HepG2 (cell line): ENCODE data around the gene NDUFS6. TPM values are rescaled to one million over a fixed set of nuclear protein-coding genes. Genes with fewer than 3 reads are reported as not detected.

ENCODE experiments used
- ARID2 ChIP-seq: sonication (generic); formaldehyde crosslinking; IDR thresholded peaks from 2 replicates; pipeline ENCODE4 v1.8.1; 2022; ENCODE audit warnings: mild to moderate bottlenecking, missing genetic modification reagents, borderline replicate concordance
- ZFP36L2 ChIP-seq: sonication (generic); formaldehyde crosslinking; IDR thresholded peaks from 2 replicates; pipeline ENCODE4 v1.4.0; 2020; ENCODE audit warnings: missing genetic modification reagents
- ZNF17 ChIP-seq: sonication (generic); formaldehyde crosslinking; IDR thresholded peaks from 2 replicates; pipeline ENCODE4 v1.5.0; 2020; ENCODE audit warnings: mild to moderate bottlenecking, missing genetic modification reagents
- ZNF24 ChIP-seq: fragments of 450-650 bp; IDR thresholded peaks from 2 replicates; pipeline ENCODE4 v1.6.1; 2017; ENCODE audit warnings: antibody characterized with exemption, mild to moderate bottlenecking
- ZNF746 ChIP-seq: sonication (generic); formaldehyde crosslinking; IDR thresholded peaks from 2 replicates; pipeline ENCODE4 v1.8.0; 2022; ENCODE audit warnings: mild to moderate bottlenecking, missing genetic modification reagents
- polyA plus RNA-seq, 8 experiments: library from polyadenylated mRNA; depleted of rRNA in 3 of 8; stranded (reverse) in 7 of 8; unstranded in 1 of 8; fragments of >200 nt; fragmentation: Illumina TruSeq in 4 of 8; extraction: Trizol in 4 of 8; gene quantifications; 2 replicates each; pipeline versions ENCODE4 v1.2.1 to v1.2.3, GENCODE V29; 2011 to 2016; ENCODE audit warnings: low read depth in 4 of 8, missing spikeins in 1 of 8, mixed read lengths in 1 of 8; ENCODE audit not compliant: insufficient read depth in 1 of 8
- total RNA-seq, 5 experiments: library from RNA; depleted of rRNA; stranded (reverse); fragments of >200 nt; fragmentation: Illumina TruSeq; extraction: Trizol; gene quantifications; 2 replicates each; pipeline ENCODE4 v1.2.3, GENCODE V29; 2016; ENCODE audit warnings: low read depth in 1 of 5
- TF ChIP-seq, protein P1 (sequence below): sonication (generic); formaldehyde crosslinking; IDR thresholded peaks from one replicate; pipeline ENCODE4 v1.5.1; 2020; ENCODE audit warnings: mild to moderate bottlenecking, missing genetic modification reagents; ENCODE audit errors: not compliant biosample characterization
- TF ChIP-seq, protein P2 (sequence below): sonication (generic); formaldehyde crosslinking; IDR thresholded peaks from 2 replicates; pipeline ENCODE4 v1.4.0; 2020; ENCODE audit warnings: missing genetic modification reagents, mild to moderate bottlenecking, borderline replicate concordance
- TF ChIP-seq, protein P3 (sequence below): sonication (generic); formaldehyde crosslinking; IDR thresholded peaks from 2 replicates; pipeline ENCODE4 v1.8.0; 2022; ENCODE audit warnings: mild to moderate bottlenecking, missing genetic modification reagents
- TF ChIP-seq, protein P4 (sequence below): sonication (generic); formaldehyde crosslinking; IDR thresholded peaks from 2 replicates; pipeline ENCODE4 v1.5.1; 2020; ENCODE audit warnings: missing genetic modification reagents, mild to moderate bottlenecking, borderline replicate concordance
- TF ChIP-seq, protein P5 (sequence below): sonication (generic); formaldehyde crosslinking; IDR thresholded peaks from 2 replicates; pipeline ENCODE4 v1.5.1; 2020; ENCODE audit warnings: mild to moderate bottlenecking, moderate library complexity, missing genetic modification reagents

The NDUFS6 gene
- total and polyA plus RNA-seq, 2 of the 13 experiments (the other 11 are each of a cell fraction or from before 2014, with no cell fraction given) = 23.7 to 50.4 TPM

DNA sequence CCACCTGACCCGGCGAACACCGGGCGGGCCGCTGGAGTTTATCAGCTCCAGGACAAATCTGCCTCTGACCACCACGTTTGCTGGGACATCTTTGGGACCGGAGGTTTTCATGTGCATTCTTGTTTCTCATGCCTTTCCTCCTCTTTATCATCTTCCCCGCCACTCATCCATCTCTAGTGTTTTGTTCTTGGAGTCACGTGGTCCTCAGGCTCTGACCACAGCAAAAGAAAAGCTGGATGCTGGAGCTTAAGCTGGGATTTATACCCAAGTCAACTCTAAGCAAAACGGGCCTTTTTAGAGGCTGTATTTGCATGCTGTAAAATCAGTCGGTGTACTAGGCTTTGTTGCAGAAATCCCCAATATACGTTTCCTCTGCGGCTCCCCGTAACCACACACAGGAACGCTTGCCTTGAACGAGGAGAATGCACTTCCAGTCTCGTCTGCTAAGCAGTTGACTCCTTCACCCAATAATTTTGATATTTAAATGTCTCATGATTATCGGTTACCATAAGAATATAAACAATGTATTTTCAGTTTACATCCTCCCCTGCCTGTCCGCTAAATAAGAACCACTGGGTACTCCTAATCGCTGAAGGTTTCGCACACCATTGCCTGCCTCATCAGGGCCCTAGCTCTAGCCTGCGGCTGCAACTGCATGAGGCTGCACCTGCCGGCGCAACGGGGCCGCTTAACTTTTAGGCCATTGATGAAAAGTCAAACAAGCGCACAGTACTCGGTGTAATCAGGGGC is 560 bp upstream of the NDUFS6 start (continued):
- TF ChIP-seq, protein P1, sequence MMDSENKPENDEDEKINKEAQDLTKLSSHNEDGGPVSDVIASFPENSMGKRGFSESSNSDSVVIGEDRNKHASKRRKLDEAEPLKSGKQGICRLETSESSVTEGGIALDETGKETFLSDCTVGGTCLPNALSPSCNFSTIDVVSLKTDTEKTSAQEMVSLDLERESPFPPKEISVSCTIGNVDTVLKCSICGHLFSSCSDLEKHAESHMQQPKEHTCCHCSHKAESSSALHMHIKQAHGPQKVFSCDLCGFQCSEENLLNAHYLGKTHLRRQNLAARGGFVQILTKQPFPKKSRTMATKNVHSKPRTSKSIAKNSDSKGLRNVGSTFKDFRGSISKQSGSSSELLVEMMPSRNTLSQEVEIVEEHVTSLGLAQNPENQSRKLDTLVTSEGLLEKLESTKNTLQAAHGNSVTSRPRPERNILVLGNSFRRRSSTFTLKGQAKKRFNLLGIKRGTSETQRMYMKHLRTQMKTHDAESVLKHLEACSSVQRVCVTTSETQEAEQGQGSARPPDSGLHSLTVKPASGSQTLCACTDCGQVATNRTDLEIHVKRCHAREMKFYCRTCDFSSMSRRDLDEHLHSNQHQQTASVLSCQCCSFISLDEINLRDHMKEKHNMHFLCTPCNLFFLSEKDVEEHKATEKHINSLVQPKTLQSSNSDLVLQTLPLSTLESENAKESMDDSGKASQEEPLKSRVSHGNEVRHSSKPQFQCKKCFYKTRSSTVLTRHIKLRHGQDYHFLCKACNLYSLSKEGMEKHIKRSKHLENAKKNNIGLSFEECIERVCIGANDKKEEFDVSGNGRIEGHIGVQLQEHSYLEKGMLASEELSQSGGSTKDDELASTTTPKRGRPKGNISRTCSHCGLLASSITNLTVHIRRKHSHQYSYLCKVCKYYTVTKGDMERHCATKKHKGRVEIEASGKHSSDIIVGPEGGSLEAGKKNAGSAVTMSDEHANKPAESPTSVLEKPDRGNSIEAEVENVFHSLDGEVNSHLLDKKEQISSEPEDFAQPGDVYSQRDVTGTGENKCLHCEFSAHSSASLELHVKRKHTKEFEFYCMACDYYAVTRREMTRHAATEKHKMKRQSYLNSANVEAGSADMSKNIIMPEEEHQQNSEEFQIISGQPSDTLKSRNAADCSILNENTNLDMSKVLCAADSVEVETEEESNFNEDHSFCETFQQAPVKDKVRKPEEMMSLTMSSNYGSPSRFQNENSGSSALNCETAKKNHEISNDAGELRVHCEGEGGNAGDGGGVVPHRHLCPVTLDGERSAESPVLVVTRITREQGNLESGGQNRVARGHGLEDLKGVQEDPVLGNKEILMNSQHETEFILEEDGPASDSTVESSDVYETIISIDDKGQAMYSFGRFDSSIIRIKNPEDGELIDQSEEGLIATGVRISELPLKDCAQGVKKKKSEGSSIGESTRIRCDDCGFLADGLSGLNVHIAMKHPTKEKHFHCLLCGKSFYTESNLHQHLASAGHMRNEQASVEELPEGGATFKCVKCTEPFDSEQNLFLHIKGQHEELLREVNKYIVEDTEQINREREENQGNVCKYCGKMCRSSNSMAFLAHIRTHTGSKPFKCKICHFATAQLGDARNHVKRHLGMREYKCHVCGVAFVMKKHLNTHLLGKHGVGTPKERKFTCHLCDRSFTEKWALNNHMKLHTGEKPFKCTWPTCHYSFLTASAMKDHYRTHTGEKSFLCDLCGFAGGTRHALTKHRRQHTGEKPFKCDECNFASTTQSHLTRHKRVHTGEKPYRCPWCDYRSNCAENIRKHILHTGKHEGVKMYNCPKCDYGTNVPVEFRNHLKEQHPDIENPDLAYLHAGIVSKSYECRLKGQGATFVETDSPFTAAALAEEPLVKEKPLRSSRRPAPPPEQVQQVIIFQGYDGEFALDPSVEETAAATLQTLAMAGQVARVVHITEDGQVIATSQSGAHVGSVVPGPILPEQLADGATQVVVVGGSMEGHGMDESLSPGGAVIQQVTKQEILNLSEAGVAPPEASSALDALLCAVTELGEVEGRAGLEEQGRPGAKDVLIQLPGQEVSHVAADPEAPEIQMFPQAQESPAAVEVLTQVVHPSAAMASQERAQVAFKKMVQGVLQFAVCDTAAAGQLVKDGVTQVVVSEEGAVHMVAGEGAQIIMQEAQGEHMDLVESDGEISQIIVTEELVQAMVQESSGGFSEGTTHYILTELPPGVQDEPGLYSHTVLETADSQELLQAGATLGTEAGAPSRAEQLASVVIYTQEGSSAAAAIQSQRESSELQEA (CRISPR knock-in tag) = peak; percentile 42
- TF ChIP-seq ZNF24 (no peak), ZNF17 (CRISPR knock-in tag) (no peak), ZNF746 (CRISPR knock-in tag) (0 out of 2 replicates have a peak, but pooled peaks have one; percentile 7), ZFP36L2 (no peak), ARID2 (CRISPR knock-in tag) (peak; percentile 37; the same call in 1 of the 2 replicates)
- TF ChIP-seq, protein P2, sequence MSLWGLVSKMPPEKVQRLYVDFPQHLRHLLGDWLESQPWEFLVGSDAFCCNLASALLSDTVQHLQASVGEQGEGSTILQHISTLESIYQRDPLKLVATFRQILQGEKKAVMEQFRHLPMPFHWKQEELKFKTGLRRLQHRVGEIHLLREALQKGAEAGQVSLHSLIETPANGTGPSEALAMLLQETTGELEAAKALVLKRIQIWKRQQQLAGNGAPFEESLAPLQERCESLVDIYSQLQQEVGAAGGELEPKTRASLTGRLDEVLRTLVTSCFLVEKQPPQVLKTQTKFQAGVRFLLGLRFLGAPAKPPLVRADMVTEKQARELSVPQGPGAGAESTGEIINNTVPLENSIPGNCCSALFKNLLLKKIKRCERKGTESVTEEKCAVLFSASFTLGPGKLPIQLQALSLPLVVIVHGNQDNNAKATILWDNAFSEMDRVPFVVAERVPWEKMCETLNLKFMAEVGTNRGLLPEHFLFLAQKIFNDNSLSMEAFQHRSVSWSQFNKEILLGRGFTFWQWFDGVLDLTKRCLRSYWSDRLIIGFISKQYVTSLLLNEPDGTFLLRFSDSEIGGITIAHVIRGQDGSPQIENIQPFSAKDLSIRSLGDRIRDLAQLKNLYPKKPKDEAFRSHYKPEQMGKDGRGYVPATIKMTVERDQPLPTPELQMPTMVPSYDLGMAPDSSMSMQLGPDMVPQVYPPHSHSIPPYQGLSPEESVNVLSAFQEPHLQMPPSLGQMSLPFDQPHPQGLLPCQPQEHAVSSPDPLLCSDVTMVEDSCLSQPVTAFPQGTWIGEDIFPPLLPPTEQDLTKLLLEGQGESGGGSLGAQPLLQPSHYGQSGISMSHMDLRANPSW (CRISPR knock-in tag) = no peak
- TF ChIP-seq, protein P3, sequence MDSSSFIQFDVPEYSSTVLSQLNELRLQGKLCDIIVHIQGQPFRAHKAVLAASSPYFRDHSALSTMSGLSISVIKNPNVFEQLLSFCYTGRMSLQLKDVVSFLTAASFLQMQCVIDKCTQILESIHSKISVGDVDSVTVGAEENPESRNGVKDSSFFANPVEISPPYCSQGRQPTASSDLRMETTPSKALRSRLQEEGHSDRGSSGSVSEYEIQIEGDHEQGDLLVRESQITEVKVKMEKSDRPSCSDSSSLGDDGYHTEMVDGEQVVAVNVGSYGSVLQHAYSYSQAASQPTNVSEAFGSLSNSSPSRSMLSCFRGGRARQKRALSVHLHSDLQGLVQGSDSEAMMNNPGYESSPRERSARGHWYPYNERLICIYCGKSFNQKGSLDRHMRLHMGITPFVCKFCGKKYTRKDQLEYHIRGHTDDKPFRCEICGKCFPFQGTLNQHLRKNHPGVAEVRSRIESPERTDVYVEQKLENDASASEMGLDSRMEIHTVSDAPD = peak; percentile 53; the same call in 1 of the 2 replicates
- TF ChIP-seq, protein P4, sequence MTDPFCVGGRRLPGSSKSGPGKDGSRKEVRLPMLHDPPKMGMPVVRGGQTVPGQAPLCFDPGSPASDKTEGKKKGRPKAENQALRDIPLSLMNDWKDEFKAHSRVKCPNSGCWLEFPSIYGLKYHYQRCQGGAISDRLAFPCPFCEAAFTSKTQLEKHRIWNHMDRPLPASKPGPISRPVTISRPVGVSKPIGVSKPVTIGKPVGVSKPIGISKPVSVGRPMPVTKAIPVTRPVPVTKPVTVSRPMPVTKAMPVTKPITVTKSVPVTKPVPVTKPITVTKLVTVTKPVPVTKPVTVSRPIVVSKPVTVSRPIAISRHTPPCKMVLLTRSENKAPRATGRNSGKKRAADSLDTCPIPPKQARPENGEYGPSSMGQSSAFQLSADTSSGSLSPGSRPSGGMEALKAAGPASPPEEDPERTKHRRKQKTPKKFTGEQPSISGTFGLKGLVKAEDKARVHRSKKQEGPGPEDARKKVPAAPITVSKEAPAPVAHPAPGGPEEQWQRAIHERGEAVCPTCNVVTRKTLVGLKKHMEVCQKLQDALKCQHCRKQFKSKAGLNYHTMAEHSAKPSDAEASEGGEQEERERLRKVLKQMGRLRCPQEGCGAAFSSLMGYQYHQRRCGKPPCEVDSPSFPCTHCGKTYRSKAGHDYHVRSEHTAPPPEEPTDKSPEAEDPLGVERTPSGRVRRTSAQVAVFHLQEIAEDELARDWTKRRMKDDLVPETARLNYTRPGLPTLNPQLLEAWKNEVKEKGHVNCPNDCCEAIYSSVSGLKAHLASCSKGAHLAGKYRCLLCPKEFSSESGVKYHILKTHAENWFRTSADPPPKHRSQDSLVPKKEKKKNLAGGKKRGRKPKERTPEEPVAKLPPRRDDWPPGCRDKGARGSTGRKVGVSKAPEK (CRISPR knock-in tag) = no peak
- TF ChIP-seq, protein P5, sequence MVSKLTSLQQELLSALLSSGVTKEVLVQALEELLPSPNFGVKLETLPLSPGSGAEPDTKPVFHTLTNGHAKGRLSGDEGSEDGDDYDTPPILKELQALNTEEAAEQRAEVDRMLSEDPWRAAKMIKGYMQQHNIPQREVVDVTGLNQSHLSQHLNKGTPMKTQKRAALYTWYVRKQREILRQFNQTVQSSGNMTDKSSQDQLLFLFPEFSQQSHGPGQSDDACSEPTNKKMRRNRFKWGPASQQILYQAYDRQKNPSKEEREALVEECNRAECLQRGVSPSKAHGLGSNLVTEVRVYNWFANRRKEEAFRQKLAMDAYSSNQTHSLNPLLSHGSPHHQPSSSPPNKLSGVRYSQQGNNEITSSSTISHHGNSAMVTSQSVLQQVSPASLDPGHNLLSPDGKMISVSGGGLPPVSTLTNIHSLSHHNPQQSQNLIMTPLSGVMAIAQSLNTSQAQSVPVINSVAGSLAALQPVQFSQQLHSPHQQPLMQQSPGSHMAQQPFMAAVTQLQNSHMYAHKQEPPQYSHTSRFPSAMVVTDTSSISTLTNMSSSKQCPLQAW (CRISPR knock-in tag) = no peak
